Measurements from ENCODE around the gene GAGE13.
"Not testable (repeated sequence)": the region's sequence is repeated elsewhere in the genome, so short reads cannot be mapped to it uniquely, and the experiment has no call there.

GAGE13 gene

DNA sequence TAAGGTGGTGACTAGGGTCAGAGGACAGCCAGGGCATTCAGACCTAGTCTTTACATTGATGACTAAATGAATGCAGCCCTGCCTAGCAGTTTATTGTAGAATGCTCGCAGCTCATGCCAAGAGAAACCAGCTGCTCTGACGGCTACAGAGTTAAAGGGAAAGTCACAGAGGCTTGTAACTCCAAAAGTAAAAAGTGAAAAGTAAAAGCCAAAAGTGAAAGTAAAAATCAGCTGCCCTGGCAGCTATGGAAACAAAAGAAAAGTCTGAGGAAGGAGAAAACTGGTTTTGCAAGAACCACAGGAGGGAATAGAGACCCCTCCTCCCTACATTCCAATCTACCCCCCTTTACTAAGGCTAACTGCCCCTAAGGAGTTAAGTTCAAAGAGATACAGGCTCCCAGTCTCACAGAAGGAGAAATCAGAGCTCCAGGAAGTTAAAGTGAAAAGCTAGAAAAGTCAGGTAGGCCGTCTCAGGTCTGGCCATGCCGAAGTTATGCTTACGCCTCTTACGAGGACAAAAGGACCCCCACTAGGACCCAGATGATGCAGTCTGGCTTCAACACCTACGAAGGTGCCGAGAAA lies 21.9 kb upstream of the GAGE13 start:
- CTCF ChIA-PET = no interaction called here
- H3K27ac ChIP-seq = no peak overlapping the region
- no peak for DNase-seq (ENCODE audit: low spot score)
- TF ChIP-seq, protein P1, sequence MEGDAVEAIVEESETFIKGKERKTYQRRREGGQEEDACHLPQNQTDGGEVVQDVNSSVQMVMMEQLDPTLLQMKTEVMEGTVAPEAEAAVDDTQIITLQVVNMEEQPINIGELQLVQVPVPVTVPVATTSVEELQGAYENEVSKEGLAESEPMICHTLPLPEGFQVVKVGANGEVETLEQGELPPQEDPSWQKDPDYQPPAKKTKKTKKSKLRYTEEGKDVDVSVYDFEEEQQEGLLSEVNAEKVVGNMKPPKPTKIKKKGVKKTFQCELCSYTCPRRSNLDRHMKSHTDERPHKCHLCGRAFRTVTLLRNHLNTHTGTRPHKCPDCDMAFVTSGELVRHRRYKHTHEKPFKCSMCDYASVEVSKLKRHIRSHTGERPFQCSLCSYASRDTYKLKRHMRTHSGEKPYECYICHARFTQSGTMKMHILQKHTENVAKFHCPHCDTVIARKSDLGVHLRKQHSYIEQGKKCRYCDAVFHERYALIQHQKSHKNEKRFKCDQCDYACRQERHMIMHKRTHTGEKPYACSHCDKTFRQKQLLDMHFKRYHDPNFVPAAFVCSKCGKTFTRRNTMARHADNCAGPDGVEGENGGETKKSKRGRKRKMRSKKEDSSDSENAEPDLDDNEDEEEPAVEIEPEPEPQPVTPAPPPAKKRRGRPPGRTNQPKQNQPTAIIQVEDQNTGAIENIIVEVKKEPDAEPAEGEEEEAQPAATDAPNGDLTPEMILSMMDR (conservative IDR thresholded peaks at IDR 0.05; ENCODE audit: low read depth) = no peak
- POLR2A ChIA-PET (ENCODE audit: low non-redundant PET) = no interaction called here

GRCh38 chrX:49310371-49310770 lies 21.0 kb upstream of the GAGE13 start:
- POLR2A ChIA-PET (ENCODE audit: low non-redundant PET) = no interaction called here
- CTCF ChIA-PET = no interaction called here

GRCh38 chrX:49312176-49312575 lies 19.2 kb upstream of the GAGE13 start:
- ChIA-PET CTCF (no interaction called here), POLR2A (ENCODE audit: low non-redundant PET) (no interaction called here)

More at GRCh38 chrX:49310371-49310770, 21.0 kb upstream of the GAGE13 start:
- TF ChIP-seq, protein P1 (conservative IDR thresholded peaks at IDR 0.05; ENCODE audit: low read depth) = no peak
- no peak overlapping the region for H3K27ac ChIP-seq
- DNase-seq (ENCODE audit: low spot score) = no peak

DNA sequence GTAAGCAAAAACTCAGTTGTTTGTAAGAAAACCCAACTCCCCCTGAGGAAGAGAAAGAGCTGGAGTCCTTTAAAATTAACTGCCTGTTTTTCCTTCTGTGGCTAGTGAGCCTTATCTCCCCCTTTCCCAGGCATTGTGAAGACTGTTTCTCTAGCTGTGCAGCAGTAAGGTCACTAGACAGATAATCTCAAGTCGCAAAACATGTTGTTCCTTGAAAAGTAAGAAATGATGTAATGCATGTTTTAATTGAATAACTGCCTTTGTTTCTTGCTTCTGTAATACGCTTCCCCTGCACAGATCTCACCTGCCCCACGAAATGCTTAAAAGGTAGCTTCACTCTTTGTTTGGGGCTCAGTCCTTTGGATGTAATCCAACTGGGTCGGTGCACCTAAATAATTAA lies 15.3 kb upstream of the GAGE13 start:
- no peak for DNase-seq (ENCODE audit: low spot score)
- H3K27ac ChIP-seq = no peak overlapping the region
- CTCF ChIA-PET = no interaction called here
- POLR2A ChIA-PET (ENCODE audit: low non-redundant PET) = no interaction called here
- TF ChIP-seq, protein P1 (conservative IDR thresholded peaks at IDR 0.05; ENCODE audit: low read depth) = no peak

More at GRCh38 chrX:49312176-49312575, 19.2 kb upstream of the GAGE13 start:
- DNase-seq (ENCODE audit: low spot score) = no peak
- TF ChIP-seq, protein P1 (conservative IDR thresholded peaks at IDR 0.05; ENCODE audit: low read depth) = no peak
- H3K27ac ChIP-seq = no peak overlapping the region

DNA sequence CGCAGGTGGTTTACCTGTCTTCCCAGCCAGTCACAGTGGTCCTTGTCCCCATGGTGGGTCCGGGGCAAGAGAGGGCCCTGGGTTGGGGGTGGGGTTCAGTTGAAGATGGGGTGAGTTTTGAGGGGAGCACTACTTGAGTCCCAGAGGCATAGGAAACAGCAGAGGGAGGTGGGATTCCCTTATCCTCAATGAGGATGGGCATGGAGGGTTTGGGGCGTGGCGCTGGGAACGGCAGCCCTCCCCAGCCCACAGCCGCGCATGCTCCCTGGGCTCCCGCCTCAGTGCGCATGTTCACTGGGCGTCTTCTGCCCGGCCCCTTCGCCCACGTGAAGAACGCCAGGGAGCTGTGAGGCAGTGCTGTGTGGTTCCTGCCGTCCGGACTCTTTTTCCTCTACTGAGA lies 9.6 kb upstream of the GAGE13 start, which contains the start of gene GAGE12J:
Gene GAGE12J (plus strand): TSS at position 301 of the 400 bp plus-strand sequence. CDS start 1,157 bp downstream, outside the sequence.
- H3K27ac ChIP-seq; DNase-seq (ENCODE audit: low spot score); CTCF ChIA-PET; POLR2A ChIA-PET (ENCODE audit: low non-redundant PET): not testable (repeated sequence)

- DNase-seq (ENCODE audit: low spot score); CTCF ChIA-PET; POLR2A ChIA-PET (ENCODE audit: low non-redundant PET); H3K27ac ChIP-seq: not testable (repeated sequence)
Measured at GRCh38 chrX:49322266-49322665, 9.1 kb upstream of the GAGE13 start.

DNA sequence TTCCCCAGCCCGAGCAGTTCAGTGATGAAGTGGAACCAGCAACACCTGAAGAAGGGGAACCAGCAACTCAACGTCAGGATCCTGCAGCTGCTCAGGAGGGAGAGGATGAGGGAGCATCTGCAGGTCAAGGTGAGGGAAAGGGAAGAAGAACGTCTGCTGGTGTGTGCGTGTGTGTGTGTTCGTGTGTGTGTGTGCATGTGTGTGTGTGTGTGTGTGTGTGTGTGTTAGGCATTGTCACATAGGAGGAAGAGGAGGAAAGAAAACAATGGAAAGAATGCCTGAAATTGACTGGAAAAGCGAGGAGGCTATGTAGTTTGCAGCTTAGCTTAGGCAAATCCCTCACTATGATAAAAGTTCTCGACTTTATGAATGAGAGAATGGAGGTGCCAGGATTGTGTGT lies 7.6 kb upstream of the GAGE13 start:
- DNase-seq (ENCODE audit: low spot score); CTCF ChIA-PET; POLR2A ChIA-PET (ENCODE audit: low non-redundant PET); H3K27ac ChIP-seq: not testable (repeated sequence)

GRCh38 chrX:49330421-49330820 lies 961 bp upstream of the GAGE13 start:
- CTCF ChIA-PET; H3K27ac ChIP-seq; DNase-seq (ENCODE audit: low spot score); POLR2A ChIA-PET (ENCODE audit: low non-redundant PET): not testable (repeated sequence)

DNA sequence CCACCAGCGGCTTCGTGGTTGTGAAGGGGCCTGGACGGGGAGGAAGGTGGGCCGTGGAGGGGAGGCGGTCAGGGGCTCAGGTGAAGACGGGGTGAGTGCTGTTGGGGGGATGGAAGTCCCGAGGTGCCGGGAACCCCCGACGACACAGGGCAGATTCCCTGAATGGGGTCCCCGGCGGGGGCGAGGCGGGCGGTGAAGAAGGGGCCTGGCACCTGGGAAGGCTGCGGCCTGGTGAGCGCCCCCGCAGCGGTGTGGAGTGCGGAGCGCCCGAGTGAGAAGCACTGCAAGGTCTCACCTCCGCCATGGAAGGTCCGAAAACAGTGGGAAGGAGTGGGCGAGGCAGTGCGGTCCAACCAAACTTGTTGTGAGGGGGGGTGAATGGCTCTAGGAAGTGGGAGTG lies 459 bp downstream of the GAGE13 start:
- H3K27ac ChIP-seq; CTCF ChIA-PET; DNase-seq (ENCODE audit: low spot score); POLR2A ChIA-PET (ENCODE audit: low non-redundant PET): not testable (repeated sequence)

GRCh38 chrX:49341449-49341848 lies 10.1 kb downstream of the GAGE13 start:
- DNase-seq (ENCODE audit: low spot score); H3K27ac ChIP-seq; POLR2A ChIA-PET (ENCODE audit: low non-redundant PET); CTCF ChIA-PET: not testable (repeated sequence)

DNA sequence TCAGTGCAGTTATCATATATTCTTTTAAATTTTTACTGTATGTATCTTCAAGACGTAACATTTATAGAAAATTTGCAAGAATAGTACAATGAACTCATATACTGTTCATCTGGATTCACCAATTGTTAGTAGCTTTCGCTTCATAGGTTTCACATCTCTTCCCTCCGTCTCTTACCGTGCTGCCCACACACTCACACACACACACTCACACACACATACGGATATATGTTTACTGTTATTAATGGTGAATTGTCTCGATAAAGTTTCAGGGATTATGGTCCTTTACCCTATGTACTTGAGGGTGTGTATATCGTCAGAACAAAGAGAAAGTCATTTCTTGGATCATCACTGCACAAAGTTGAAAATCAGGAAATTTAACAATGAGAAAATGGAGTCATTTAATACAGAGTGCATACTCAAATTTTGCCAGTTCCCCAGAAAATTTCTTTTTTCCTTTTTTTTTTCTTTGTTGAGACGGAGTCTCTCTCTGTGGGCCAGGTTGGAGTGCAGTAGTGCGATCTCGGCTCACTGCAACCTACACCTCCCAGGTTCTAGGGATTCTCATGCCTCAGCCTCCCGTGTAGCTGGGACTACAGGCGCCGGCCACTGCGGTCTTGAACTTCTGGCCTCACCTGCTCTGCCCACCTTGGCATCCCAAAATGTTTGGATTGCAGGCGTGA lies 13.3 kb downstream of the GAGE13 start:
- CTCF ChIA-PET; H3K27ac ChIP-seq; DNase-seq (ENCODE audit: low spot score); POLR2A ChIA-PET (ENCODE audit: low non-redundant PET): not testable (repeated sequence)

DNA sequence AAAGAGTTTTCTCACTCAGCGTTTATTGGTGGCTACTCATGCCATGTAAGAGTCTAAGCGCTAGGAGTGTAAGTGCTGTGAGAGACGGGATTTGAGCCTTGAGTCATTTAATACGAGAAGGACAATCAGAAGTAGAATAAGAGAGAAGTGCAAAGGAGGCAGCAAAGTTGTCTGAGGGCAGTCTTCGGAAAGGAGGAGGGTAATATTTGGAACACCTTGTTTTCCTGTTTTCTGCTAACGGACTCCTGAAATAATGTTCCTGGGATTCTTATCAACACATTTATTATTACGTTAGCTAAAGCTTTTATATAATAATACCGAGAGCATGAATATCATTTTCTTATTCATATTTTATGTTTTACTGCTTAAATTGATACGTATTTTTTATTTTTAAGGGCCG lies 14.0 kb downstream of the GAGE13 start:
- H3K27ac ChIP-seq; POLR2A ChIA-PET (ENCODE audit: low non-redundant PET); DNase-seq (ENCODE audit: low spot score); CTCF ChIA-PET: not testable (repeated sequence)

- DNase-seq (ENCODE audit: low spot score); POLR2A ChIA-PET (ENCODE audit: low non-redundant PET); CTCF ChIA-PET; H3K27ac ChIP-seq: not testable (repeated sequence)
Measured at GRCh38 chrX:49346150-49346549, 14.8 kb downstream of the GAGE13 start.

Data from RWPE1 (cell line).